Skin epidermis (tissue), 12 donors: Measurements from ENCODE around the gene ZC3H6.

Source experiments
- H3K27ac ChIP-seq, 21 experiments: fragments of 200-600 bp; sonication (generic) in 11 of 21; one replicate each; pipeline ENCODE4 v1.5.0; 2020; ENCODE audit warnings: mild to moderate bottlenecking in 3 of 21, inconsistent platforms in 2 of 21, moderate library complexity in 2 of 21
- H3K4me3 ChIP-seq, 7 experiments: fragments of 200-600 bp; sonication (generic) in 2 of 7; one replicate each; pipeline ENCODE4 v1.5.0; 2020; ENCODE audit warnings: inconsistent platforms in 2 of 7, mild to moderate bottlenecking in 2 of 7, moderate library complexity in 1 of 7

The ZC3H6 gene, protein sequence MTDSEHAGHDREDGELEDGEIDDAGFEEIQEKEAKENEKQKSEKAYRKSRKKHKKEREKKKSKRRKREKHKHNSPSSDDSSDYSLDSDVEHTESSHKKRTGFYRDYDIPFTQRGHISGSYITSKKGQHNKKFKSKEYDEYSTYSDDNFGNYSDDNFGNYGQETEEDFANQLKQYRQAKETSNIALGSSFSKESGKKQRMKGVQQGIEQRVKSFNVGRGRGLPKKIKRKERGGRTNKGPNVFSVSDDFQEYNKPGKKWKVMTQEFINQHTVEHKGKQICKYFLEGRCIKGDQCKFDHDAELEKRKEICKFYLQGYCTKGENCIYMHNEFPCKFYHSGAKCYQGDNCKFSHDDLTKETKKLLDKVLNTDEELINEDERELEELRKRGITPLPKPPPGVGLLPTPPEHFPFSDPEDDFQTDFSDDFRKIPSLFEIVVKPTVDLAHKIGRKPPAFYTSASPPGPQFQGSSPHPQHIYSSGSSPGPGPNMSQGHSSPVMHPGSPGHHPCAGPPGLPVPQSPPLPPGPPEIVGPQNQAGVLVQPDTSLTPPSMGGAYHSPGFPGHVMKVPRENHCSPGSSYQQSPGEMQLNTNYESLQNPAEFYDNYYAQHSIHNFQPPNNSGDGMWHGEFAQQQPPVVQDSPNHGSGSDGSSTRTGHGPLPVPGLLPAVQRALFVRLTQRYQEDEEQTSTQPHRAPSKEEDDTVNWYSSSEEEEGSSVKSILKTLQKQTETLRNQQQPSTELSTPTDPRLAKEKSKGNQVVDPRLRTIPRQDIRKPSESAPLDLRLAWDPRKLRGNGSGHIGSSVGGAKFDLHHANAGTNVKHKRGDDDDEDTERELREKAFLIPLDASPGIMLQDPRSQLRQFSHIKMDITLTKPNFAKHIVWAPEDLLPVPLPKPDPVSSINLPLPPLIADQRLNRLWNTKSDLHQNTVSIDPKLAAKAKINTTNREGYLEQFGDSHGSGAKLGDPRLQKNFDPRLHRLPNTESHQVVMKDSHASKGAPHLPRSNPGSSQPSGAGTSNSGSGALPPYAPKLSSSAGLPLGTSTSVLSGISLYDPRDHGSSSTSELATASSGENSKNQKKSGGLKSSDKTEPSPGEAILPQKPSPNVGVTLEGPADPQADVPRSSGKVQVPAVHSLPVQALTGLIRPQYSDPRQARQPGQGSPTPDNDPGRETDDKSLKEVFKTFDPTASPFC

DNA sequence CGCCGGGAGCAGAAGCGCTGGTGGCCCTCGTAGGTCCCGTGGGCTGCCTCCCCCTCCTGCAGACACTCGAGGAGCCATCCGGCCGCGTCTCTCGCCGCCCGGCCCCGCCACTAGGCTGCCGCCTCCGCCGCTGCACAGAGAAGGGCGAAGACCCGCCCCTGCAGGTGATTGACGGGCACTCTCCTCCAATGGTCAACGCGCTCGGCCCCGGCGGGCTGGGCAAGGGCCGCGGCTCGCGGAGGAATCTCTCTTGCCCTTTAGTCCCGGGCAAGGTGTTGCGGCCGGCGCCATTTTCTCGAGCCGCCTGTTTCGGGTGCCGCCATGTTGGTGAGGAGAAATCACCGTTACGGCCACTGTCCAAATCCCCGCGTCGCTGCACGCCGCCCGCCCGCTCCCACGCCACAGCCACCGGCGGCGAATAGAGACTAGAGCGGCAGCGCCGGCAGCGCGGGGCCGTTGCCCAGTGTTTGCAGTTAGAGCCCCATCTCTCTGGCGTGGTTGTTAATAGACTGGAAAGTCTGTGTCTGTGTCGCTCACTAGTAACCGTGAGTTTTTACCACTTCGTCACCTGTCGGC, at the start of gene ZC3H6:
Gene ZC3H6, plus strand, starts transcription at position 287 of the 576 bp plus-strand sequence. CDS start 398 bp downstream, outside the sequence.
- H3K4me3 ChIP-seq = peak within 1 kb of the TSS; percentile 46 to 98 (median 67)
- H3K27ac ChIP-seq = peak within 1 kb of the TSS; percentile 99 to 100 (median 100)

DNA sequence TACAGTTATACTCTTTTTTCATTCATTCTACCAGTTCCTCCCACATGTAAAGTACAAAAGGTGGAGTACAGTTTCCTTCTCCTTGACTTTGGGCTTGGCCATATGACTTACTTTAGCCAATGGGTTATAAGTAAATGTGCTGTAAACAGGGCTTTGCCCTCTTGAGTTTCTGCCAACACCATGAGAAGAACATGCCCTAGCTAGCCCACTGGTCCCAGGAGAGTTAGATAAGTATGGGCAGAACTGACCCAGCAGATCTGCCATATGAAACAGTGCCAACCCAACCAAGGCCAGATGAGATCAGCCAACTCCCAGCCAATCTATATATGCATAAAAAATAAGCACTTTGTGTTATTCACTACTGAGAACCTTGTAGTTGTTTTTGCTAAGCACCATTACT, 46.0 kb upstream of the ZC3H6 start:
- H3K27ac ChIP-seq = no peak overlapping the region

DNA sequence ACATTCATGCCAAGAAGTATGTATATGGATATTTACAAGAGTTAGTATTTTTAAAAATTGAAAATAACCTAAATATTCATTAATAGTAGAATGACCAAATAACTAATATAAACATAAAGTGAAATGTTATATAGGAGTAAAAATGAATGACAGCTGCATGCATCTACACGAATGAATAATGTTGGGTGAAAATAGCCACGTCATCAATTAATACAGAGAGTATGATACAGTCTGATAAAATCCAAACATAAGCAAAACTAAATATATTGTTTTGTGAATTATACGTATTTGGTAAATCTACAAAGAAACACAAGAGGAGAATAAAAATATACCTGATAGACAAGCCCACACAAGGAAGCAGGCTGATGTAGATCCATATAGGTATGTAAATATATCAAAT, 45.0 kb upstream of the ZC3H6 start:
- Histone ChIP-seq H3K27ac (no peak overlapping the region), H3K4me3 (no peak overlapping the region)

More for the DNA sequence above, 46.0 kb upstream of the ZC3H6 start:
- no peak overlapping the region for H3K4me3 ChIP-seq

DNA sequence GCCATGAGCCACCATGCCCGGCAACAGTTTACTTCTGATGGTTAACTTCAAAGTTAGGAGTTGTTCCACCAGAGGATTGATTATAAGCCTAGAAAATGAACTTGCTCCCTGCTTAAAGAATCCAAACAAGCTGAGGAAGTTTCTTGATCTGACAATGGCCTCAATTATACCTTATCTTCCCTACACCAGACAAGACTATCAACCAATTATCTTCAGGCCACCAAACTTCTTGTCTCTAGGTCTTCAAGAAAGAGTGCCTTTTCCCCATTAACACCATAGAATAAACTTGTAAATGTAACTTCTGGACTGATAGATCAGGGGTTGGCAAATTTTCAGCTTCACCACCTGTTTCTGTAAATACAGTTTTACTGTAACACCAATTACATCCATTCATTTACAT, 35.5 kb upstream of the ZC3H6 start:
- Histone ChIP-seq H3K27ac (no peak overlapping the region), H3K4me3 (no peak overlapping the region)

DNA sequence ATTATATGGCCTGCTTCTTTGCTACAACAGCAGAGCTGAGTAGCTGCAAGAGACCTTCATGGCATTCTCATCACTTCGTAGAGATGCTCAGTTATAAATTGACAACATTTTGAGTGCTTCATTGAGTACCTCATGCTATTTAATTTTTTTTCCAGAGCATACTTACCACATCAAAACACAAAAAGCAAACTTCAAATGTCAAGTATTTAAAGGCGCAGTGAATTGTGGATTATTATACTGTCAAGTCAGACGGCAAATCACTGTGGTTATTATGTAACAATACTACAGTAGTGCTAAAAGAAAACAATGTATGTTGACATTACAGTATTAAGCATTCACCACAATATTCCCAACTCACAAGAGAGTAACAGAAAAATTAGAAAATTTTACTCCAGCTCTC, 33.0 kb upstream of the ZC3H6 start:
- no peak overlapping the region for H3K27ac ChIP-seq

DNA sequence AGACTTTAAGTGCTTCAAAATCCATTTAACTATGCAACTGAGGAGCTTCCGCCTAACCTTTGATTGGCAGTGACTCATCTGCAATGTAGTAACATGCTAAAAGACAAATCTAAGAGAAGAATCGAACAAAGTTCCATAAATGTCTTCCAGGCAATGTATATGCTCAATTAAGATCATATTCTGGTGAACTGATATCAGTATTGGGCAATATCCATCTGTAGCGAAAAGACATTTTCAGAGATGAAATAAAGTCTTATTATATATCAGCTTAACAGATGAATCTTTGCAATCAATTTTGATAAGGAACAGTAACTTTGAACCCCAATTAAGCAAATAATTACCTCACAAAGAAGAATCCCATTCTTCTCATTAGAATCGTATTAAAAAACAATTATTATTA, 32.2 kb upstream of the ZC3H6 start:
- Histone ChIP-seq H3K27ac (no peak overlapping the region), H3K4me3 (no peak overlapping the region)

More for the DNA sequence above, 33.0 kb upstream of the ZC3H6 start:
- H3K4me3 ChIP-seq = no peak overlapping the region

DNA sequence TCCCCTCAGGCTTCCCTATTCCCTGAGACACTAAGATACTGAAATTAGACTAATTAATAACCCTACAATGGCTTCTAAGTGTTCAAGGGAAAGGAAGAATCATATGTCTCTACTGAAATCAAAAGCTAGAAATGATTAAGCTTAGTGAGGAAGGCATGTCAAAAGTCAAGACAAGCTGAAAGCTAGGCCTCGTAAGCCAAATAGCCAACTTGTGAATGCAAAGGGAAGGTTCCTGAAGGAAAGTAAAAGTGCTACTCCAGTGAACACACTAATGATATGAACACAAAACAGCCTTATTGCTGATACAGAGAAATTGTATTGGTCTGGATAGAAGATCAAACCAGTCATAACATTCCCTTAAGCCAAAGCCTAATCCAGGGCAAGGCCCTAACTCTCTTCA, 30.5 kb upstream of the ZC3H6 start:
- Histone ChIP-seq H3K27ac (no peak overlapping the region), H3K4me3 (no peak overlapping the region)

DNA sequence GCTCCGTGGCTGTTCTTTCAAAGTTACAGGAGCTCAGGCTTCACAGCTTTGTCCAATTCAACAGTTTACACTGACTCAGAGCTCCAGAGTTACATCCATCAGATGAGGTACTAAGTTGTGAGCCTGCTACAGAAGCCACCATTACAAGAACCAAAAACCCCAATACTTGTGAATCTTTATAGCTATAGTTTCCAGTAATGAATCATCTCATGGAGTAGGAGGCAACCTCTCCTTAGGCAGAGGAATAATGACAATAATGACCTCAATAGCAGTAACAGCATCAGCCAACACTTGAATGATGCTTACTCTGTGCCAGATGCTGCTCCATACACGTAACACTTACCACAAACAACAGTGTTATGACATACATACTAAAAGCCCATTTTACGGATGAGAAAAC, 24.1 kb upstream of the ZC3H6 start:
- Histone ChIP-seq H3K4me3 (no peak overlapping the region), H3K27ac (no peak overlapping the region)

DNA sequence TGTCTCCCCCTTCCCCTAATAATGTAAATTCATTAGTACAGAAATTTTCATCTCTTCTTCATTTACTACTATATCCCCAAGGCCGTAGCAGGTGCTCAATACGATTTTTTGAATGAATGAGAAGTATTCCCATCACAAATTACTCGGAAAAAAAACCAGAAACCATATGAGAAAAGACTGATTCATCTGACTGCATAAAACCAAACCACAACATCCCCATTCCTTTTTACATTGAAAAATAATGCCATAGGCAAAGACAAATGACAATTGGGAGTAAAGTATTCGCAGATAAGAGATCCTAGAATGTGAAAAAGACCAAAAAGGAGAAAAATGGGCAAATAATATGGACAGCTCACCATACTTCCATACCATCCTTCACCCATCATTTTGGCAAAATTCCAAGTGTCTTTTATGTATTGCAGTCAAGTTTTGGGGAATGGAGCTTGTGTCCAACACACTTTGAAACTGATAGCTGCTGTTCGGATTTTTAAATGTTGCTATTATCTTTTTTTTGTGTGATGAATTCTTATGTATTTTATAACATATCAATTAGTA, 22.1 kb upstream of the ZC3H6 start:
- Histone ChIP-seq H3K27ac (no peak overlapping the region), H3K4me3 (no peak overlapping the region)

DNA sequence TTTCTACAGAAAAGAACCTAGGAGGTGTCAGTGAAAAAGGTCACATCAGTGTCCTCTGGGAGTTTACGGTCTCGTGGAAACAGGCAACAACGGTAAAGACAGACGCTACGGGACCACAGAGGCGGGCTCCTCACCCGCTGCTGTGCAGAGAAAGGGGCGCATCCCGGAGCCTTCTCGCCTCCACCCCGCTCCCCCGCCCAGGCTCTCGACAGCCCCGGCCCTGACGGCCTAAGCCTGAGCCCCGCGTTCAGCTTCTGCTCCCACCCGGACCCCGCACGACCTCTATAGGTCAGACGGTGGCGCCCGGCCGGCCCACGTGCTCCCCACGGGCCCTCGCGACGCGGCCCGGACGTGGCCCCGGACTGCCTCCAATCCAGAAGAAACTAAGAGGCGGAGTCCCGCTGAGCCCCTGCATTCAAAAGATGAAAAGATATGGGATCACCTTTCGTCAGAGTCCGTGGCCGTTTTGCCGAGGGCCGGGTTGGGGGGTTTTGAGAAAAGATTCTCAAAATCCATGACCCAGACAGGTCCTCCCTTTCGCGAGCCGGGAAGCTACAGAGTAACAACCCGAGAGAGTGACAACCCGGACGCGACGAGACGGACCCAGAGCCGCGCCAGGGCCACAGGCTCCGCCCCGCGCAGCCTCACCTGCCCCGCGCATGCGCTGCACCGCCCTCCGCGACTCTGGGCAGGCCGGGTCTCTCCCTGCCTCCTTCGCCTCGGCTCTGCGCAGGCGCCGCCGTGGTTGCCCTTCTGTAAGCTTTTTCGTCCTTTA, 20.7 kb upstream of the ZC3H6 start, which contains the start of gene ZC3H8:
Gene ZC3H8, minus strand, starts transcription at position 577 of the 775 bp plus-strand sequence. Its CDS starts 61 bp downstream, at position 516.
- Histone ChIP-seq H3K27ac (peak within 1 kb of the TSS; percentile 1 to 94 (median 87)), H3K4me3 (peak within 1 kb of the TSS; percentile 57 to 78 (median 69))

DNA sequence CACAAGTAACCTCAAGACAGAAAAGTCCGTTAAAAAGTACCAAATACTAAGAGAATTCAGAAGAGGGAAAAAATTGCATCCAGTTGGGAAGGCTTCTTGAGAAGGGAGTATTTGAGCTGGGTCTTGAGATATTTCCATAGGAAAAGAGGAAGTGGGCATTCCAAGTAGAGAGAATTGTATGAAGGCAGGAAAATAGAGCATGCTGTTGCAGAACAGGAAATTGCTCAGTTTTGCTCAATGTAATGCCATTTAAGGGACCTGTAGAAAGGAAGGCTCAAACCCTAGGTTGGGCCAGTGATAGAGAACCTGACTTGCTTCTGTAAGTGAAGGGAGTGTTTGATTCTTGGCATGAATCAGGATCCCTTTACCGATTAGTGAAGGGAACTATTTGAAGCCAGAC, 19.5 kb upstream of the ZC3H6 start:
- peak overlapping the region in 1 of 21 experiments; percentile 12 for H3K27ac ChIP-seq
- peak overlapping the region in 1 of 7 experiments; percentile 68 for H3K4me3 ChIP-seq

DNA sequence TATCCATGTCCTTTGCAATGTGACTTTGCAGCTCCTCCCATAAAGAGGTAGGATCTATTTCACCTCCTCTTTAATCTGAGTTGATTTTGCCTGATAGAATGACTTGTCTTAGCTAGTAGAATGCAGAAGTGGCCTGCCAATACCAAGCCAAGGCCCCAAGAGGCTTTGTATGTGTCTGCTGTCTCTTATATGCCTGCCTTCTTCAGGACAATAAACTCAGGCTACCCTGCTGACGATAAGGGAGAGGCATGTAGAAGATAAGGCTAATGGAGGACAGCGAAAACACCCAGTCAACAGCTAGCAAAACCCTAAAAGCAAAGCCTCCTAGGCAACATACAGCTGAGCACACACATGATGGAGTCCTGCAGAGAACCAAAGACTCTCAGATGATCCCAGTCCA, 18.7 kb upstream of the ZC3H6 start:
- H3K4me3 ChIP-seq = no peak overlapping the region
- H3K27ac ChIP-seq = no peak overlapping the region

DNA sequence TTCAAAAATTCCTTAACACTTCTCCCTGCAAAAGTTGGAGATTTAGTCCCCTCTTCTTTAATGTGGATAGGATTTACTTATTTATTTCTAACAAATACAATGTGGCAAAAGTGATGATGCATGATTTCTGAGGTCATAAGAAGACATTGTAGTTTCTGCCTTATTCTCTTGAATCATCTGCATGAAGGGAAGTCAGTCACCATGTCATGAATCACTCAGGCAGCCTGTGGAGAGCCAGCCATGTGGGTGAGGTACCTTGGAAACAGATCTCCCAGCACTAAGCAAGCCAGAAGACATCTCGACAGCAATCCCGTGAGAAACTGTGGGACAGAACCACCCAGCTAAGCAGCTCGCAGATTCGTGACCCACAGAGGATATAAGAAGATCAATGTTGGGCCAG, 17.8 kb upstream of the ZC3H6 start:
- Histone ChIP-seq H3K27ac (no peak overlapping the region), H3K4me3 (no peak overlapping the region)

DNA sequence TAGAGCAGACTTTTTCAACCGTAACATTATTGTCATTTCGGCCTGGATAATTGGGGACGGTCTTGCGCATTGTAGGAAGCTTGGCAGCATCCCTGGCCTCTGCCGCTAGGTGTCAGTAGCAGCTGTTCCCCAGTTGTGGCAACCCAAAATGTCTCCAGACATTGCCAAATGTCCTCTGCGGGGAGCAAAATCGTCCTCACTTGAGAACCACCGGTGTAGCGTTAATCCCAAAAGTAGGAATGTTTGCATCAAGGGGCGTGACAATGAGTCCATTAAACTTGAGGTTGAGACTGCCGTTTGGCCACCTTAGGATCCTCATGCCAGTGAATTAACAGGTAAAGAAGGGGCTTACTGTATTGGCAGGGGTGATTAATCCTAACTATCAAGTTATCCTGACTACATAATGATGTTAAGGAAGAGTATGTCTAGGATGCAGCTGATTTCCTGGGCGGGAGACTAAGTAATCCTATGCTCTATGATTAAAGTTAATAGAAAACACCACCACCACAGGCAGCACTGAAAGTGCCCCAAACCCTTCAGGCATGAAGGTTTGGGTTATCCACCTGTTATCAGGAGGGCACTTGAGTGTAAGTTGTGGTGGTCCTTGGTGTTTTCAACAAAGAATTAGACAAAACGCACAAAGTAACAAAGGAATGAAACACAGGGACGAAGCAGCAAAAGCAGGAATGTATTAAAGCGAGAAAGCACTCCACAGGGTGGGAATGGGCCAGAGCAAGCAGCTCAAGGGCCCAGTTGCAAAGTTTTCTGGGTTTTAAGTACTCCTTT, 15.7 kb upstream of the ZC3H6 start:
- Histone ChIP-seq H3K27ac (no peak overlapping the region), H3K4me3 (no peak overlapping the region)

DNA sequence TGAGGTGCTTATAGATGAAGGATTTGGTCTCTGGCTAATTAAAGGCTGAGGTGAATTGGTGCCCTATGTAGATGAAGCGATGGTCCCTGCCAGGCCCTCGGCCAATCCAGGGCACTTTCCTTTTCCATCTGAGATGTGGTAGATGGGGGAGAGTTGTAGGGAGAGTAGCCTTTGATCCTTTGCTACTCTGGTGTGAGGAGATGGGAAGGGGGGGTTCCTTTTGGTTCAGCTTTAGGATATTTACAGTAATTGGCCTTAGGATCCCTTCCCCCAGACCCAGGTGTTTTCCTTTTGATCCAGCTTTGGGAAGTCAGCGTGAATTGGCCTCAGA, 15.1 kb upstream of the ZC3H6 start:
- no peak overlapping the region for H3K27ac ChIP-seq
- H3K4me3 ChIP-seq = no peak overlapping the region

DNA sequence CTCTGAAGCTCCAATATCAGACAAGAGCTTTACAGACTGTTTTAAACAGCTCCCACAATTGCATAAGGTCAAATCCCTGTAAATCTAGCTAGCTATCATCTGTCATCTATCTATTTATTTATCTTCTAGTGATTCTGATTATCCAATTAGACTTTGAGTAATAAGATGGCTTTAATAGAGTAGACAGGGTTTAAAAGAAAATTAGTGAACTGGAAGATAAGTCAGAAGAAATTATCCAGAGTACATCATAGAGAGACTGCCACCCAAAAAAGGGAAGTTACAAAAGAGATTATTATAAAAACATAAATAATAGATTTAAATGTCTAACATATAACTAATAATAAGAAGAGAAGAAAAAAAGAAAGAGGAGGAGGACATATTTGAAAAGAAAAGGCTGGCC, 12.5 kb upstream of the ZC3H6 start:
- no peak overlapping the region for H3K27ac ChIP-seq
- no peak overlapping the region for H3K4me3 ChIP-seq

DNA sequence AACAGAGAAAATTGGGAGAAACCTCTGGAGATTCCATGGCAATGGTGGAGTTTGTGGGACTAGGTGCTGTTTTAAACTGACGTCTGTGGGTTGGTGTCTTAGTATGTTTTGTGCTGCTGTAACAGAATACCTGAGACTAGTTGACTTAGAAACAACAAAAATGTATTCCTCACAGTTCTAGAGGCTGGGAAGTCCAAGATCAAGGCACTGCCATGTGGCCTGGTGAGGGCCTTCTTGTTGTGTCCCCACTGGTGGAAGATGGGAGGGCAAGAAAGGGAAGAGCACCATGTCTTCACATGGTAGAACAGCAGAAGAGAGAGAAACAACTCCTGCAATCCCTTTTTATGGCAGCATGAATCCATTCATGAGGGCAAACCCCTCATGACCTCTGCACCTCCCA, 6.8 kb upstream of the ZC3H6 start:
- H3K4me3 ChIP-seq = no peak overlapping the region
- H3K27ac ChIP-seq = no peak overlapping the region

DNA sequence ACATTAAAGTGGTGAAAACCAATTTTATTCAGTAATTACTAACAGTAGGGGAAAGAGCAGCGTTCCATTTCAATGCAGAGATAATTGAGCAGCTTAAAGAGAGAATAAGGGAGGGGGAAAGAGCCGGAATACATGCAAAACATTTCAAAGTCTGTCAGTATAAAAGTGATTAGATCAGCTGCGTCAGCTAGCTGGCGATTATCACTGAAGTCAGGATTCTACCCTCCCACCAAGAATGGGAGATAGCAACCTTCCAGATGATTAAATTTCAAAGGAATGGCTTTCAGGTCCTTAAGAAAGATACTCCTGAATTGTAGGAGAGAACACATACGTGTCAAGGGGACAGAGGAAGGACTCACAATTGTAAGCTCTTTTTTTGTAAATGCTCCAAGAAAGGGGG, 2.7 kb upstream of the ZC3H6 start:
- Histone ChIP-seq H3K27ac (no peak overlapping the region), H3K4me3 (no peak overlapping the region)
